Inflammatory macrophage treated with lipopolysaccharide for 4 hours (primary cell): Measurements from ENCODE around the gene LRIT2.

Experiments
- DNase-seq: peaks from one replicate; pipeline ENCODE4 v3.0.0-alpha.2; 2020

Gene LRIT2

GRCh38 chr10:84238909-84239308 is 13.6 kb upstream of the LRIT2 start:
- DNase-seq = no peak

DNA sequence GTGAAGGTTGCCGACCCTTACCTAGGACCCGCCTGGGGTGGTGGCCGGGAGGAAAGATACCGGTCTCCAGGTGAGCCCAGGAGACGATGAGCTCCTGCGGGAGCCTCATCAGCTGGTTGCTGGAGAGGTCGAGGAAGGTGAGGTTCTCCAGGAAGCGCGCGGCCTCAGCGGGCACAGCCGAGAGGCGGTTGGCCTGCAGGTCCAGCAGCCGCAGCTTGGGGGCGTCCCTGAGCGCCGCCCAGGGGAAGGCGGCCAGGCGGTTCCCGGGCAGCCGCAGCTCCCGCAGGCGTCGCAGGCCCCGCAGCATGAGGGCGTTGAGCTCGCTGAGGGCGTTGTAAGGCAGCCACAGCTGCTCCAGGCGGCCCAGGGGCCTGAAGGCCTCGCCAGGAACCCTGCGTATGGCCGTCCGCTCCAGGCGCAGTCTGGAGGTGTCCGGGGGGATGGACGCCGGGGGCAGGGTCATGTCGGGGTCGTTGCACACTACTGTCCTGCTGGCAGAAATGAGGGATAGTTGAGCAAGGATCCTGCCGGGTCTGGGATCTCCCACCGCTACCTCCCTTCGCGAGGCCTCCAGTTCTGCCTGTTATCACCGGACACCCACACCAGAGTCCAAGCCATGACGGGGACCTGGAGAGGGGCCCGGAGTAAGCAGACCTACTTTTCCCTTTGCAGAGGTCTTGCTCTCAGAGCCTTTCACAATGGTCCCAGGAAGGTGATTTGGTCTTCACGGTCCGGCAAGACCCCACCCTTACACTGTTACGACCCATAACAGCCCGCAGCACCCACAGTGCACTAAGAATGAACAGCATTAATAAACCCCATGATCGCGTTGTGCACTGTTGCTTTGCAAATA is 12.1 kb upstream of the LRIT2 start:
- DNase-seq = no peak

DNA sequence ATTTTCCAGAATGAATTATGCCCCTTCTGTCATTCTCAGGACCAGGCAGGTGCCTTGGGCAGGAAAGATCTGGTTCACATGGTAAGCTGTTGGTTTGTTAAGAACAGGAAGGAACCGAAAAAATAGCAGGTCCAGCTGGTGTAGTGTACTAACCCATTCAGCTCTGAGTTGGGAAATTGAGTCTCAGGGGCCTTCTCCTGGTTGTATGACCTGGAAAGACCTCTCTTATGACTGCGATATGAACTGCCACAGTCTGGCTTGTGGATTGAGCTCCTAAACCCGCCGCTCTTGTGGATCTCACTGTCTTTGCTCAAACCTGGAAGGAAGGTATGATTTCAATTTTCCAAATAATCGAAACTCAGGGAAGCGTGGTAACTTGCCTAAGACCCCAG is 11.5 kb upstream of the LRIT2 start:
- DNase-seq = no peak

GRCh38 chr10:84235096-84235495 is 9.8 kb upstream of the LRIT2 start:
- no peak for DNase-seq

DNA sequence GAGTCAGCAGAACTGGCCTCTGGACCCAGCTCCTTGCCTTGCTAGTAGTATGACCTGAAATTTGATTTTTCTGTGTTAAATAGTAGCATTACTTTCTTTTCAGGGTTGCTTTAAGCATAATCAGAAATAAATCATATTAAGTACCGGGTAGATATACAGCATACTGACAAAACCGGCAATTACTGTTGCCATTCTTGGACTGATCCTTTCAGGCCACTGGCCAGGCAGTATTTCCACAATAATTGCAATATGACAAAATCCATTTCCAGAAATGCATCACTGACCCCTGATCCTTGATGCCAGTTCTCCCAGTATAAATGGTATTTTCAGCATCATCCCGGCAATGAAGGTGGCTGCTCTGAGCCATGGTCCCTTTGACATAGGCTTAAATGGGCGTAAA is 9.1 kb upstream of the LRIT2 start:
- DNase-seq = no peak

DNA sequence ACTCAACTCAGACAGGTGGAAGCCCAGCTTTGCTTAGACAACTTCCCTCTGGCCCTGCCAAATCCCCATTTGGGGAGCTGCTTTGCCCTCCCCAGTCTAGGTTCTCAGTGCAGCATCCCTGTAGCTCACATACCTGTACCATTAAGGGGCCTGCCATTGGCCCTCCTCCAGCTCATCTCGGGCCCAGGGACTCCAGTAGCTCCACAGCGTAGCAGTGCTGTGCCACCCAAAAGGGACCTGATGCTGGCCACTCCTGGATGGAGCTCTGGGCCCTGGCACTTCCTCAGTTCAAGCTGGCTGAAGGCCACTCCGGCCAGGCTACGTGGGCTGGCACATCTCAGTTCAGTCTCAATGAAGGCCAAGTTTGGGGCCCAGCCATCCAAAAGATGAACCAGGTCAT is 8.6 kb upstream of the LRIT2 start:
- DNase-seq = no peak

- DNase-seq = no peak
These were observed 7.0 kb upstream of the LRIT2 start for GRCh38 chr10:84232376-84232775.

- DNase-seq = no peak
These were observed 5.0 kb upstream of the LRIT2 start for GRCh38 chr10:84230359-84230758.

- no peak for DNase-seq
These were observed 2.5 kb upstream of the LRIT2 start for GRCh38 chr10:84227810-84228209.

GRCh38 chr10:84226616-84227015 is 1.3 kb upstream of the LRIT2 start:
- no peak for DNase-seq

GRCh38 chr10:84224411-84225028 is 824 bp downstream of the LRIT2 start:
- DNase-seq = no peak

DNA sequence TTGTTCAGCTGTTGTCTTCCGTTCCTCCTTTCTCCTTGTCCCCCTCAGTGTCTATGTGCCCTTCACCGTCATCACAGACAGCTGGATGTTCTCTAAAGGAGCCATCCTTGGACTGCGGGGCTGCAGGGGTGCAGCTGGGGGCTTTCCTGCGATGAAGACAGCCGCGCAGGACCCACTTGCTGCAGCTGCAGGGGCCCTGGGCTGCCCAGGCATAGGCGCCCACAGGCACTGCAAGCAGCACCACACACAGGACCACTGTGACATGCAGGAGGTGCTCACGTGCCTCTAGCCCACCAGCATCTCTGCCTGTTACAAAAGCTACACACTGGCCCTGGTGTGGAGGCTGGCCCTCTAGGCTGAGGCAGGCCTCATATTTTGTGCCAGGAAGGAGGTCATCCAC is 3.4 kb downstream of the LRIT2 start:
- DNase-seq = no peak

DNA sequence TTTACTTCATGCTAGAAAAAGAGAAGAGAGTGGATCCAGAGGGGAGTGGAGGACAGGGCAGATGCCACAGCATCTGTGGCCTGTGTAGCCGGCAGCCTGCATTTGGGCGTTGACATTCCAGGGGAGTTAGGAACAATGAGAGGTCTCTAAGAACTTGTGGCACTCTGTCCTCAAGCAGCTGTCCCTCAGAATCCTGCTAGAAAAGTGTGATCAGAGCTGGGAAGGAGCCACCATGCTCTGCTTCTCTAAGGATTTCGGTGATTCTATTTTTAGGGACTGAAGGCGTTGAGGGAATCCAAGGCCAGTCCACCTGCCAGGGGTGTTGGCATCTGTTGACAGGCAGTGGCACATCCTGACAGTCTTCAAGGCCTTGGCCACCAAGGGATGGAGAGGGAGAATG is 7.6 kb downstream of the LRIT2 start:
- DNase-seq = no peak

DNA sequence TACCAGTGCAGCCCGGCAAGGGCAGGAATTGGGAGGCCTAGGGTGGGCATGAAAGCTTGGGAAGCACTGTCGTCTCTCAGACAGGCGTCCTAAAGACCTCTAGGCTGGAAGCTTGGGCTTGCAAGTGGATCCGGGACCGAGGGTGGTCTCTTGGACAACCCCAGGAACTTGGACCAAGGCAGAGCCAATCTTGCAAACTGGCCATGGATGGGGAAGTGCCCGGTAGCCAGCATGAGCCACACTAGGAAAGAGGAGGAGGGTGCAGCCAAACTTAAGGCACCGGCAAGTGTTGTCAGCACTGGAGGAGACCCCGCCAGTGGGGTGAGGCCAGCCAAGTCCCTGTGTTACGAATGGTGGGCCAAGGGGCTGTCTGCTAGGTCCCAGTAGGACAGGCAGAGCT is 8.5 kb downstream of the LRIT2 start:
- no peak for DNase-seq

DNA sequence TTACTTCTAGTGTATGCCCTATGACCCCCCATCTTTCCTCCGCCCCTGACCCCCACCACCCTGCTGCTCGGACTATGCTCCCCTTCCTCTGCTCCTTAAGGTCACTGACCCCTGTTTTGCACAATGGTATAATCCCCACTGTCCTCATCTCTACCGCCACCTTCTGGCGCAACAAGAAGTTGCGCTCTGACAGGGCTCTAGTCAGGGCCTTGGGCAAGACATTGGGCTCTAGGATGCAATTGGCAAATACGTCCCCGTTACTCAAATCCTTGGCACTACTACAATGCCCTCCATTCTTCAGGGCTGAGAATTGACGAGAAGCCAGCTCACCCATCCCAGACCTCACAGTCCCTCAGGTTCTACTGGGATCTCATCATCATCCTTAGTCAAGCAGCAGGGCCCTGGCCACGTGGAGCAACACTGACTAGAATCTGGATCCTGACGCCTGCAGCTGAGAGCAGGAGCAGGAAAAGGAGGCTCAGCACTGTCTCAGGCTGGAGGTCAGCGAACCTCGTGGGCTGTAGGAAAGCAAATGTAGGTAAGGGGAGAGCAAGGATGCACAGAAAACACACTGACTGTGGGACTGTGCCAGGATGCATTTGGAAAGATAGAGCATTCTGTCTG is 10.6 kb downstream of the LRIT2 start:
- peak; percentile 27 for DNase-seq

DNA sequence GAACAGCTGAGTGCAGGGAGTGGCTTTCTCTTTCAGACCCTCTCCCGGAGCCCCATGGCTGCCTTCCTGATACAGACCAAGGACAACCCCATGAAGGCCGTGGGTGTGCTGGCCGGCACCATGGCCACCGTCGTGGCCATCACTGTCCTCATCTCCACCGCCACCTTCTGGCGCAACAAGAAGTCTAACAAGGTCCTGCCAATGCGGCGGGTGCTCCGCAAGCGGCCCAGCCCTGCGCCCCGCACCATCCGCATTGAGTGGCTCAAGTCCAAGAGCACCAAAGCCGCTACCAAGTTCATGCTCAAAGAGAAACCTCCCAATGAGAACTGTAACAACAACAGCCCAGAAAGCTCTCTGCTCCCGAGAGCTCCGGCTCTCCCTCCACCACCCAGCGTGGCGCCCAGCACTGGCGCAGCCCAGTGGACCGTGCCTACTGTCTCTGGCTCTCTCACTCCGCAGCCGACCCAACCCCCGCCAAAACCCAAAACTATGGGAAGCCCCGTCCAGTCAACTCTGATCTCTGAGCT is 11.2 kb downstream of the LRIT2 start:
- DNase-seq = no peak

DNA sequence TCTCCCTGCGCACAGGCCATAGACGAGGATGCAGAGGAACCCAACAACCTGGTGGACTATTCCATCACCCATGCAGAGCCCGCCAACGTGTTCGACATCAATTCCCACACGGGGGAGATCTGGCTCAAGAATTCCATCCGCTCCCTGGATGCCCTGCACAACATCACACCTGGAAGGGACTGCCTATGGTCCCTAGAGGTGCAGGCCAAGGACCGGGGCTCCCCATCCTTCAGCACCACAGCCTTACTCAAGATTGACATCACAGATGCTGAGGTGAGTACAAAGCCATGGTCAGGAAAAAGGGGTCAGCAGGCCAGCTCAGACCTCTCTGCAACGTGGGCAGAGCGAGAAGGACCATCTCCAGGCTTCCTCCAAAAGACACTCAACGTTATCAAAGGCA is 12.3 kb downstream of the LRIT2 start:
- no peak for DNase-seq

DNA sequence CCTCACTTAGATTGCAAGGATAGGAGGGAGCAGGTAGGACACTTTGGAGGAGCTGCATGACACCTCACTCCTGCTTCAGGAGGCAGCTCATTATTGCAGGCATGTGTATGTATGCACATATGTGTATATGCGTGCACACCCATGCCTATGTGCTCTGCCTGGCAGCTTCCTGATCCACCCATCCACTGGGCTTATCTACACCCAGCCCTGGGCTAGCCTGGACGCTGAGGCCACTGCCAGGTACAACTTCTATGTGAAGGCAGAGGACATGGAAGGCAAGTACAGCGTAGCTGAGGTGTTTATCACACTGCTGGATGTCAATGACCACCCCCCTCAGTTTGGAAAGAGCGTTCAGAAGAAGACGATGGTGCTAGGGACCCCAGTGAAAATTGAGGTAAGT is 13.3 kb downstream of the LRIT2 start:
- no peak for DNase-seq

DNA sequence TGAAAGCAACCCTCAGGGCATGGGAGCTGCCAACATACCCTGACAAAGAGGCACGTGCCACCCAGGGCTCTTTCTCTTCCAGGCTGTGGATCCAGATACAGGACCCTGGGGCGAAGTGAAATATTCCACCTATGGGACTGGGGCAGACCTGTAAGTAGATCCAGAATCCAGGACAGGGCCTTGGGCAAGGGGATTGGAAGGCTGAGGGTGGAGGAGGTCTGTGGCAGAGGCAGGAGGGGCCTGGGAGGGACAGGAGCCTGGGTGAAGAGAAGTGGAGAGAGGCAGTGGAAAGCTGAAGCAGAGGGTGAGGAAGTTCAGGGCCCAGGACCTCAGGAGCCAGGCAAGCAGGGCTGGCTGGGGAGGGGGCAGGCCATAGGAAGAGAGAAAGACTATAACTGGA is 13.8 kb downstream of the LRIT2 start:
- DNase-seq = no peak

GRCh38 chr10:84208023-84208422 is 17.3 kb downstream of the LRIT2 start:
- DNase-seq = no peak

GRCh38 chr10:84205853-84206525 is 19.4 kb downstream of the LRIT2 start:
- DNase-seq = no peak

DNA sequence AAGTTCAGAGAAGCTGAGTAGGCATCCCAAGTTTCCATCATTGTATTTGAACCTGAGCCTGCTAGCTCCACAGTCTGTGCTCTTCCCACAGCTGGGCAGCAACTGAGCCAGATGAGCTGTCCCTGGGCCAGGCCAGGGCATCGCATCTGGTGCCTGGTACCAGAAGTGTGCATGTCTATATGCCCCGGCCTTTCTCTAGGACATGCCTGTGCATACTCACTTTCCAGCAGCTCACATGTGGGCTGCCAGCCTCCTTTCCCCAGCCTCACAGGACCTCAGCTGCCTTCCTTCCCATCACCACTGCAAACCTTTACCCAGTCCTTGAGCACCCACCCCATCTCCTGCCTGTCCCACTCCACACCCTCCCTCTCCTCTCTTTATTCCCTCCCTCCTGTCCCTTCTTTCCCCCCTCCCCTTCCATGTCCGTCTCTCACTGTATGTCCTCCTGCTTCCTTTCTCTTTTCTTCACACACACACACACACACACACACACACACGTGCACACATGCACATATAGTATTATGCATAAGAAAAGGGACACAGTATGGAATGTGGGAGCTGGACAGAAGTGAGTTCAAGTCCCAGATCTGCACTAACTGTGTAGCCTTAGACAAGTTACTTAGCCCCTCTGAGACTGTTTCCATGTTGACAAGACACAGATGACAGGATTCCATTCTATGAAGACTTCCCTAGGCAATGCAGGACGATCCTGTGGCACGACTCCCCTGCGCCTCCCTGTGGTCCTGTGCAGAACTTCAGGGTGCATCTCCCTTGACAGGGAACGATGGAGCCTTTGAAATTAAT is 20.1 kb downstream of the LRIT2 start:
- DNase-seq = peak; percentile 52

- DNase-seq = no peak
These were observed 20.7 kb downstream of the LRIT2 start for GRCh38 chr10:84204610-84205009.
